ENCODE results near the gene THRB.

The THRB gene

DNA sequence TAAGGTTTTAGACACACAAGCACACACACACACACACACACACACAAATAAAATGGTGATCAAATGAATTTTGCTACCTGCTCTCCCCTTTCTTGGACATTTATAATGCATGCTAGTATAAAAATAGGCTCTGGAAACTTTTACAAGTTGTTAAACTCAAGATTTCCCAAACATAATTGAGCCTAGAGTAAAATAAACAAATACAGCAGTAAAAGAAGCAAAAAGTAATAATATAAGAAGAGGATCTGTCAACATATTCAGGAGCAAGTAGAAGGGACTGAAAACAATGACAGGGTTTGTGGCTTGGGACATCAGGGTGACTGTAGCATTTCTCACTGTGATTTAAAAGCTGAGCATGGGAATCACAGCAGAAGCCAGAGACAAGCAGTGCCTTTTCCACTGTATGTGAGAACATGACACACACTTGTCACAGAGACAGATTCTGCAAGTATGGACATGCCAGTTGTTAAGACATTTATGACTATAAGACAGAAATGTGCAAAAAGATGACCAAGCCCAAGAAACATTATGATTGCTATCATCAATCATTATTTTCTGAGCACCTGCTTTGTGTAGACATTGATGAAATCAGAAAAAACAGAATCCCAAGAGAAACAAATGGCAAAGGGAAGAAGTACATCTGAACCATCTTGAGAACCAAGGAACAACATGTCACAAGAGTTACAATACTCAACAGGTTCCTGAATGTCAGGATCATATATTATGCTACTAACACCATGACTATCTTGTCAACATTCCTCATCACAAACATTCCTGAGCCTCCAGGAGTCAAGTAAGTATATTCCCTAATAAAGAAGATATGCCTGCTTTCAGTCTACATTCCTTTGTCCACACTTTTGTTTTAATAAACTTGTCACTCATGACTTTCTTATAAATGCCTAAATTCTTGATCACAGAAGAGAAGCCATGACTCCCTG is 7.1 kb downstream of the THRB start:
- DNase-seq = no peak

DNA sequence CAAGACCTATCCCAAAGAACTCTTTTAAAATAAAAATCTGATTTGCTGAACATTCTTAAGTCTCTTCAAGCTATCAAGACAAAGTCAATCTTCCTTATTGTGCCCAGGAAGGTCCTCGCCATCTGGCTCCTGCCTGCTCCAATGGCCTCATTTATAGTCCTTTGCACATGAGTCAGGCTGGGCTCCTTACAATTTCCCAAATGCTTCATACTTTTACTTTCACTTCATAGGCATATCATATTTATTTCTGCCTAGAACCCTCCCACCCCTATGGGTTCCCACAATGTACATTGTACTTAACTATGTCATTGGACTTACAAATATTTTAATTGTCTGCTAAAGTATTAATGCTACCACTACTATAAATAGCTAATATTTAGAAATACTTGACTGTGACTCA is 9.1 kb downstream of the THRB start:
- DNase-seq = no peak

DNA sequence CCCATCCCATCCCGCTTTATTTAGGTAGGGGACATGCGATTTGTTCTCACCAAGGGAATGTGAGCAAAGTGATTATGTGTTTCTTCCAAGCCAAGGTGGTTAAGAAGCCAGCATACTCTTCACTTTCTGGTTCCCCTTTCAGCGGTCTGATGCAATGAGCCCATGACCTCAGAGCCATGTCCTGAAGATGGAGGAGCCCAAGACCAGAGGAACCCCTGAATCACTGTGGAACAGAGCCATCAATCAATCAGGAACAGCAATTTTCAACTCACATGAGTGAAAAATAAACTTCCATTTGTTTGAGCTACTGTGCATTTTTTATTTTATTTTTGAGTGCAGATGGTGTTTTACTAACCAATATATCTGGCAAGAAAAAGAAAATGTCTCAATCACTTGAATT is 10.8 kb downstream of the THRB start:
- no peak for DNase-seq

DNA sequence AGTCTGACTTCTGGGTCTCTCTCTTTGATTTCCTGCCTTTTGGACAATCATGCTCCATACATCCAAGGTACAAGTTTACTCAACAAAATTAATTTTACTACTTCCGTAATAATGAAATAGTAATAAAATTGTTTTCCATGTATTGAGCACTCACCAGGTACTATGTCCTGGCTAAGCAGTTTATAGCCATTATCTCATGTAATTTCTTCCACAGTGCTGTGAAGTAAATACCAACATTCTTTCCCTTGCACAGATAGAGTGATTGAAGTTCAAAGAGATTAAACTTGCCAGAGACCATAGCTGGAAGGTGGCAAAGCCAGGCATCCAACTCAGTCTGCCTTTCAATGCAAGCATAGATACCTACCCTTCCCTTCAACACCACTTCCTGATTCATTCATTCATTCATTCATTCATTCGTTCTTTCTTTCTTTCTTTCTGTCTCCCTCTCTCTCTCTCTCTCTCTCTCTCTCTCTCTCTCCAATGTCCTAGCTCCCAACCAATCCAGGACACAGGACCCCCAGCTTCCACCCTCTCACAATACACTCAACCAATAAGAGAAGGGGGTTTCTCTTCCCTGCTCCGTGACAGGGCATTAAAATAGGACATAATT is 12.4 kb downstream of the THRB start:
- DNase-seq = no peak

DNA sequence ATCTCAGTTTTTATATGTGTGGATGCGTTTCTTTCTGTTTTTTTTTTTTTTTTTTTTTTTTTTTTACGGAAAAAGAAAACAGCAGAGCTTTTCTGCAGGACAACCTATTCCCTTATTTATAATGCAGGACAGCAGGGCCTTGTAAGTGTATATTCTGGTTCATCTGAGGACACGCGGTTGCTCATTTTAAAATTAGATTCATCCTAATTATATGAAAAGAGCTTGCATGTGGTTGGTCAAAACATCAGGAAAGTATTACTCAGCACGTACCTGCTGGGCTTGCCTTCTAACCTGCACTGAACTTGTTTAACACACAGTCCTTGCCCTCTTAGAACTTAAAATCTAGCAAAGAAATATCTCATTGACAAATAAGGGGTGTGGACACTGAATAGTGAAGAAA is 13.5 kb downstream of the THRB start:
- no peak for DNase-seq

DNA sequence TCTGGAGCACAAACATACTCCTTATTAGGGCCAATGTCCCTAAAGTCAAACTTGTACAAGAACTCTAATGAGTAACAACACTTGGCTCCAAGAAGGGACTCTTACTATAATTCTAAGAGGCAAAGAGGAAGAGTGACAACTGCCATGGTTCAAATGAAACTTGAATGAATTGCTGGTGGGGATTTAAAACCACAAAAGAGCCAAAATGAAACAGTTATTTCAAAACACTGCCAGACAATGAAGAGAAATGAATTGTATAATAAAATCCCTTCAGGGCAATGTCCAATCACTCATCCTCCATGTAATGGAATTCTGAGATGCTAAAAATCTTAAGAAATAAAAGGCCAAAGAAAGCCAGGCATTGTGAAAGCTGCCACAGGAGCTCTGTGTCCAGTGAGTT is 14.2 kb downstream of the THRB start:
- no peak for DNase-seq

DNA sequence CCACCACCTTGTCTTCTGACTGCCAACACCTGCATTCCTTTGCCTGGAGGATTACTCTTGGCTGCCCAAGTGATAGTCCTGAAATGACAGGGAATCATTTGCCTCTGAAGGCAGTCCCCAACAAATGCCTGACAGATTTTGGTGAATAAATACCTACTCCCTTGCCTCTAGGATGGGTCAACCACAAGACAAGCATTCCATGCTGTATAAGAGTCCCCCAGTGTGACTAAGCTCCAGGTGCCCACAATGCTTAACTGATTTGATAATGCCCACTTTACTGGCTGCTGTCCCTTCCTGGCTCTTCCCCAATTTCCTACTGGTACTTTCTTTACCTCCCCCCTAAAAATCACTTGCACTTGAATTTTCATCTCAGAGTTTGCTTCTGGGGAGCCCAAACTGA is 14.8 kb downstream of the THRB start:
- DNase-seq = no peak

DNA sequence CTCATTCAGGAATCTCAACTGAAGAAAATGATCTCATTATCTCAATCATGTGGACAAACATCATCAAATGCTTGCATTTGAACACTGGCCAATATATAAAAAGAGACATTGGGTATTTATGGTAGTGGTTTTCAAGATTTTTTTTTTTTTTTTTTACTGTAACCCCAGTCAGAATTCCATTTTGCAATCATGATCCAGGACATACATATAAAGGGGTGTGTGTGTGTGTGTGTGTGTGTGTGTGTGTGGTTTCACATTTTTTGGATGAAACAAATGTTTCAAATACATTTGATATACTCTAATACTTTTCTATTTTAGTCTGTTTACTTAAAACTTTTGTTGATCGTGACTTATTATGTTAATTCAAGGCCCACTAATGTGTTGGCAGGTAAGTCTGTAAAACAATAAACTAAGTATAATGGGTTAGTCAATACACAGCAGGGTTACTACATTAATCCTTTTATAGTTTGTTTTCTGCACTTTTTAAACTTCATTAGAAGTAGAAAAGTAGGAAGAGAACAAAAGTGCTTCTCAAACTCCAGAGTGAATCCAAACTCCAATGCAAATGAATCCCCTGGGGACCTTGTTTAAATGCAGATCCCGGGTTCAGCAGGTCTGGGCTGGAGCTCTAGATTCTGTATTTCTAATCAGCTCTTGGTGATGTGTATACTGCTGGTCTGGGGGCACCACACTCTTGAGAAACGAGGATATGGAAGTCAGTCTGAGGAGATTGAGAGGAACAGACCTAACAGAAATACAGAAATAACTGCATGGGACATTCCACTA is 17.6 kb downstream of the THRB start:
- DNase-seq = no peak

DNA sequence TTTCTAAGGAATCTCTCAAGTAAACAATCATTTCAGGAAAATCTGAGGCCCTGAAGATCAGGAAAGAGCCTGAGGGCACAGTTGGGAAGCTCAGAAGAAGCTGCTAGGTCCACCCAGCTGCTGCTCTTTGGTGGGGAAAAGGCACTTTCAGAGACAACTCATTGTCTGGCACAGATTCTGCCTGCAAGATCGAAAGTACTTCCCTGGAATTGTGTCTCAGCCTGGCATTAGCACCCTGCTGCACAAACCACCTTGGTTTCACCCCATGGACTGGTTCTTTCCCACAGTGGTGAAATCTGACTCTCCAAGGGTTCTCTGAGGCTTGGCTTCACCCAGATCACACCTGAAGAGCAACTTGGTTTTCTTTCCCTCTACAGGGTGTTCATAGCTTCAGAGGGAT is 18.7 kb downstream of the THRB start:
- DNase-seq = no peak

DNA sequence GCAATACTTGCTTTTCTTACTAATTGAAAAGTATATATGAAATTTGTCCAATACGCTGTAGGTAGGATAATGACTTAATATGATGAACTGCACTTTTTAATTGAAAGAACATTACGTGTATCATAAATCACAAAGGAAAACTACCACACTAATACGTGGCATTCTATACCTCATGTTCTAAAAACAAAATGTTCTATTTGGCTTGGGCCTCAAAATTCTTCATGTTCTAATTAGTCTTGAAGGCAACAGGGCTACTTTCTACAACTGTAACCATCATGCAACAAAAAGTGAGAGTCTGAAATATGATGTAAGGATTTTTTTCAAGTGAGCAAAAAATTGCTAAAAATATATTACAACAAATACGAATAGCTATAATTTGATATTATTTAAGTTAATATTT is 19.8 kb downstream of the THRB start:
- DNase-seq = no peak

DNA sequence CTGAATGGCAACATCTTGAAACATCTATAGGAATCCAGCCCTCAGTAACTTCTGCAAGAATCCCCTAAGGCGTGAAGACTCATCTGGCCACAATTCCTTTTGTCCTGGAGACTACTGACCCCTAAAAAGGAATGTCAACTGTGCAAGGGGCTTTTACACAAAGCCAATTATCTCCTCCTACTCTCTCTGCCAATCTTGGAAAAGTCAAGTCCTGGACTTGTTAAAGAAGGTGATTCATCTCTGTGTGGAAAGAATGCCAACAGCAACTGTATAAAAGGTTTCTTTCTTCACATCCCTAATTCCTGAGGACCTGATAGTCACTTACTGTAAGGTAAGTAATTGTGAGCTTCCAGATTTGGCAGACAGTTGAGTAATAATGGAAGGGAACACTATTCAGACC is 22.3 kb downstream of the THRB start:
- no peak for DNase-seq

DNA sequence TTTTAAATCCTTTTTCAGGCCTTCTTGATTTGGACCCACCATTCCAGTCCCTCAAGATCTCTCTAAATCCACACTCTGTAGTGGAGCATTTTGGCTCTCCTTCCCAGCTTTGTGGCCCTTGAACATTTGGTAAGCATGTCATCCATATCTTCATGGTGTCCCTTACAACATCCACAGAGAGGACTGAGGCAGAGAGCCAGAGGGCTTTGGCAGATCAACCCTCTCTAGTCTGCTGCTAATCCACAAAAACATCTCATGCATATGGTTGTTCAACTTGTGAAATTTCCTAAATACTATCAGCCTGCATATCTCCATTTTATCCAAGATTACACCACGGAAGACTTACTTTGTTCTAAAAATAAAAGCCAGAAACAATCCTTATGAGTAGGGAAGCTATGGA is 23.2 kb downstream of the THRB start:
- DNase-seq = no peak

DNA sequence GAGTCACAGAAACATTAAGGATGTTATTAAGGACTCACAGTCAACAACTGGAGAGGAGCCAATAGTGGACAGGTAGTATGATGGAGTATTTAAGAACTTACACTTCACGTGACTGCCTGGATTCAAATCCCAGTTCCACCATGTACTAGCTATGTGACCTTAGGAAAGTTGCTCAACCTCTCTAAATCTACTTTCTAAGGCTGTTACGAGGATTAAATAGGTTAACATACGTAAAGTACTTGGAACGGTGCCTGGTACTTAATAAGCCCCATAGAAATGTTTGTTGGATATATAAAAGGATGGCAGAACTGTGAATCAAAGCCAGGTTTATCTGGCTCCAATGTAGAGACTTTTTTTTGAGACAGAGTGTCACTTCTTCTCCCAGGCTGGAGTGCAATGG is 24.4 kb downstream of the THRB start:
- no peak for DNase-seq

DNA sequence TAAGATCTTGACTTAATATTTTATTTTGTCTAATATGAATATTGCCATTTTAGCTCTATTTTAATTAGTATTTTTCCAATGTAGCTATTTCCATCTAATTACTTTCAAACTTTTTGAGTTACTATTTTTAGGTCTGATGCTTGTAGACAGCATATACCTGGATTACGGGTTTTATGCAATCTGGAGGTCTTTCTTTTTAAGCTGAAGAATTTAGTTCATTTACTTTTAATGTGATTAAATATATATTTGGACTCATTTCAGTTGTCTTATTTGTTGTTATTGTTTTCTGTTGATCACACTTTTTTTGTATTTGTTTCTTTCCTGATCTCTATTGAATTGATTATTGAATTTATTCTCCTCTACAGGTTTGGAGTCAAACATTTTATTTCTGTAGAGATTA is 30.3 kb downstream of the THRB start:
- no peak for DNase-seq

DNA sequence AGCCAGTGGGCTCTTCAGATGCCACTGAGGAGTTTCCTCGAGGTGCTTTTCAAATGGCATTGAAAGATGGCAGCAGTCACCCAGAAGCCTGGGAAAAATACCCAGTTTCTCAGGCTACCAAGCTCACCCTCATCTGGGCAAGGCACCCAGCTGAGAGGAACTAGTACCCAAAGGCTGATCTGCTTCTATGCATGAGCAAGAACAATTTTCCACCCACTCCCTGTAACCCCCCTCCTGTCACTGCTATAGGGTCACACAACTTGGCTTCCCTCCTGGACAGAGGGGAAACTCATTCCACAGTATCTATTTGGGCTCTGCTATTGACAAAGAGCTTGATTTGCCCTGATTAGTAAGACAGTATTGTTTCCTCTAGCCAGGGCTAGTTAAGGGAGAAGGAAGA is 31.9 kb downstream of the THRB start:
- DNase-seq = no peak

DNA sequence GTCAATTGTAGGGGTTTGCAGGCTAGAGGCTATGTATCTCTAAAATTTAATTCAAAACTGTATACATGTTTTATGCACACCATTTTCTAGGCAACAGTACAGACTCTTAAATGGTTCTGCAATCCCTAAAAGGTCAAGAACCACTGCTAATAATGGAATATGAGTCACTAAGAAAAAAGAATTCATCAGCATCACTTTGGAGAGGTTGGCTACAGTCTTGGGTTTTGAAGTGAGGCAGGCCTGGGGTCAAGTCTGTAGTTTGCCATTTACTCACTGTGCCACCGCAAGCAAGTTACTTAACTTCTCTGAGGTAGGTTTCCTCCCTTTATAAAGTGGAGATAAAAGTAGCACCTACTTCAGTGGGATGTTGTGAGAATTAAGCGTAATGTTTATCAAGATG is 33.7 kb downstream of the THRB start:
- no peak for DNase-seq

DNA sequence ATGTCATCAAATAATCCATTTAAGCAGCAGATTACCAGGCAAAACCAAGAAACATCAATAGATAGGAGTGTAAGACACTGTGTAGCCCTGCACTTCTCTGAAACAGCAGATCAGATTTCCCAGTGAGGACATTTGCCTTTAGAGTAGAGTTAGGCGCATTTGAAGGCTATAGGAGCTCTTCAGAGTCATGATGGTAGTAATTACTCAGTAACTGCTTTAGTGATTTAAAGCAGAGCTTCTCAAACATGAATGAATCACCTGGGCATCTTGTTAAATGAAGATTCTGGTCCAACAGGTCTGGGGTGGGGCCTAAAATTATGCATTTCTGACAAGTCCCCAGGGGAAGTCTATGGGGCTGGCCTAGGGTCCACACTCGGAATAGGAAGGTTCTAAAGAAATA is 36.9 kb downstream of the THRB start:
- no peak for DNase-seq

DNA sequence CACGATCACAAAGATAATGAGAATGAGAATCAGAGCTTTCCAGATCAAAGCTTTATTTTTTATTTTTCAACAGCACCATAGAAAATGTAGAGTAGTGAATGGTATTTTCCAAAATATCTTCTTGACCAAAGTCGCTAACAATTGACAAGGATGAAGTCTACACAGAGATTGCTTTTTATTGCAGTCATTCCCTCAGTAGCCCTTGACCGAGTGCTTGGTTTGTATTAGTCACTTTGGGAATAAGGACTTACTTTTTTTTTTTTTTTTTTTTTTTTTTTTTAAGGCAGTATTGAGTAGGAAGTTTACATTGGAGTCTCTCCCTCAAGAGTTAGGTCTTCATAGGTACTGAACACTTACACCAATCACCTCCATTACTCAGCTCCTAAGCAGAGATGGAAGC is 39.8 kb downstream of the THRB start:
- DNase-seq = no peak

DNA sequence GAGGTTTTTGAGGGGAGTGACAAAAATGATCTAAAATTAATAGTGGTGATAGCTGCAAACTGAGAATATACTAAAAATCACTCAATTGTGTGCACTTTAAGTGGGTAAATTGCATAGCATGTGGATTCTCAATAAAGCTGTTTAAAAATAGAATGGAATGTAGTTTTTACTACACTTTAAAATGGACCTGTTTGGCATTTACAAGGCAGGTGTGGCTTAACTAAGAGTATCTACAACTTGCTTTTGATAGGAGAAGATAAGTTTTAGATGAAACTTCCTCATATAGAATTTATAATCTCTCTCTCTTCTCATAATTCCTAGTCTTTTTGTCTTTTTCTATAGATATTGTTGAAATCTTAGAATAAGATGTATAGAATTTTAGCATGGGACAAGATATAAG is 40.3 kb downstream of the THRB start:
- DNase-seq = no peak

DNA sequence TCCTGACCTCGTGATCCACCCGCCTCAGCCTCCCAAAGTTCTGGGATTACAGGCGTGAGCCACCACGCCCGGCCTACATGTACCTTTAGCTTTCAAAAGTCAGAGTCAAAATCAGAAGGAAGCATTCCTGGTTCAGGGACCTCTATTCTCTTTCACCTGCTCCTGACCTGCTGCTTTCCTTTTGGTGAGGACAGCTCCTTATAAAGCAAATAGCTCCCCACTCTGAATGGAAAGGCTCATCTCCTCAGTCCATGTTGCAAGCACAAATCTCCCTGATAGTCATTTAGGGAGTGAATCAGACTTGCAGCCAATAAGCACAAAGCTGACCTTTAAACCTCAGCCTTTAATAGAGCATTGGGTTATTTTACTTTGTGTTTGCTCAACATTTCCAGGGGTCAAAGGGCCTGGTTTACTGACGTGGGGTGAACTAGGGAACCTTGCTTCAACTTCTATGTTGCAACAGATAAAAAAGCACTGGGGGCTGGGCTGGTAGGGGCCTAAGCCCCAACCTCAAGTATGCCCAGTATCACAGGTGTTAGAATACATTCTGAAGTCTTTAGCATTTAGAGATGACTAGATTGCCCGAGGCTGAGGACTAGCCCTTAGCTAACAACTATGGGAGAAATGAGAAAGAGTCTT is 43.1 kb downstream of the THRB start:
- DNase-seq = no peak

DNA sequence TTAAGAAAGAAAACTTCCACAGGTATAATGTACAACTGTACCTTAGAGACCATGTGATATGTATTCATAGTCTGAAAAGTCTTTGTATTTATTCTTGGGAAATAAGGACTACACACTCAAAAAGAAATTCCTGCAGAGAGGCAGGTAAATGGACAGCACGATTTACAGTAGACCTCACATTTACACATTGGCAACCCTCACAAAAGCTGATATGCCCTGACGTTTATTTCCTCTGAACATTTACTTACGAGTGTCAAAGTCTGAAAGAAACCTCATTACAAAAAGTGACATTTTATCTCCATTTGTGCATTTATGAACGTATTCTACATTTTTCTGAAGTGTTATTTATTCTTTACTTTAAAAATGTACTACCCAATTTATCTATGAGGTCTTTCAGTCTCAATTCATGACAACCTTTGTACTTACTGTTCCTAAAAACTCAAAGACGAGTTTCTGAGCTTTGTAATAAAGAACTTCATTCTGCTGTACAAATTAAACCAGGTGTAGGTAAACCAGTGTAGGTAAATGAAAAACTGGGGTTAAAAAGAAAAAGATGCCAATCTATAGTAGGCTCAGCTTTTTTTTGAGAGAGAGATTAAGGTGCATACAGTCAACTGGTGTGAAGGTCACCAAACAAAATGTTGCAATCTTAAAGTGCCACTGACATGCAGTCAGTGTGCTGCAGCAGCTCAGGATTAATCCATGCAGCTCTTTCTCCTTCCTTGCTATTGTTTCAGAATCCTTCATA is 44.3 kb downstream of the THRB start:
- DNase-seq = no peak

DNA sequence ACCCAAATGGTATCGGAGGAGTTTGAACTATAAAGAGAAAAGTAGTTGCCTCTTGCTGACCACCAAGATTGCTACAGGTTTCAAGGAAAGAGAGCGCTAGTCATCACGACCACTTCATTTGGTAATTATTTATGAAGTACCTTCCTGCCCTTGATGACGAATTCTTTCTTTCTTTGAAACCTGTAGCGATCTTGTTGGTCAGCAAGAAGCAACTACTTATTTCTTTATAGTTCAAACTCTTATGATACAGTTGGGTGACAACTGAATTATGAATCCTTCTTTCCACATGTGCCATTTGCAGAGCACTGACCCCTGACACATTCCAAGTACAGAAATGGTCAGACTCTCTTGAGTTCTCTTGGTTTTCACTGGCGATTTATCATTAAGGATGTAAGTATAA is 46.8 kb downstream of the THRB start:
- no peak for DNase-seq

DNA sequence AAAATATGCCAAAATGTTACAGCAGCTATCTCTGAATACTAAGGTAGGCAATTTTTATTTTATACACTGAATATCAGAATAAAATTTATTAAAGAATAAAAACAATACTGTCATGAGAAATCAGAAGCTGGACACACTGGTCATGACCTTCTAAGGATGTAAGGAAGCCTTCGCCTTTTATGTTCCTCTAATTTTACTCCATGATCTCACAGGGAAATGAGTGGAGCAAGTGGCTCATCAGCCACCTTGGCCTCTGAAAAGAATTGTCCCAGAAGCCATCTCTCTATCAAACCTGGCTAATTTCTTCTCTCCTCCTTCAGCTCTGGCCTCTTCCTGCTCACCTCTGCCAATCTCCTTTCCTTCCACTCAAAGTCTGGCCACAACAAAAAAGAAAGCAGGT is 48.6 kb downstream of the THRB start:
- no peak for DNase-seq

Measured in midbrain (tissue), 1 donor.